ENCODE data around the gene PLPPR2. TPM values are rescaled to one million over a fixed set of nuclear protein-coding genes. Genes with fewer than 3 reads are reported as not detected.
"Not testable (repeated sequence)": the region's sequence is repeated elsewhere in the genome, so short reads cannot be mapped to it uniquely, and the experiment has no call there.

Gene PLPPR2
- total RNA-seq, 2 experiments from 2014 or later = 8.2 TPM

- no peak for ATAC-seq (ENCODE audit: poor library complexity)
- H3K9me3 Mint-ChIP-seq = no peaks in the 10 kb centered on the region
- CTCF ChIA-PET = no interaction called here
These were observed 46.7 kb downstream of the PLPPR2 start for GRCh38 chr19:11401808-11402543.

GRCh38 chr19:11404588-11405222 is 49.5 kb downstream of the PLPPR2 start:
- POLR2A ChIA-PET = no interaction called here
- no peak overlapping the region for H3K4me3 Mint-ChIP-seq
- no peak for TF ChIP-seq CTCF (IDR thresholded peaks at IDR 0.05)
- no peak overlapping the region for H3K27ac Mint-ChIP-seq
- Histone ChIP-seq H3K27me3 (ENCODE audit: control insufficient read depth in 1 of 2, insufficient read depth in 2 of 2, low read length in 2 of 2) (peaks cover 5 to 9% of the 10 kb centered on the region in 2 experiments), H3K4me3 (ENCODE audit: low read length) (no peak overlapping the region), H3K9me3 (ENCODE audit: control insufficient read depth in 1 of 2, insufficient read depth in 1 of 2, low read length in 2 of 2) (peaks cover 0 to 4% of the 10 kb centered on the region in 2 experiments), H3K27ac (ENCODE audit: low read depth in 1 of 2, low read length in 2 of 2) (no peak overlapping the region), H3K4me1 (ENCODE audit: insufficient read depth, low read length) (peaks cover 6% of the 10 kb centered on the region), H3K36me3 (ENCODE audit: insufficient read depth, low read length) (no peaks in the 10 kb centered on the region)
- H3K9me3 Mint-ChIP-seq = no peaks in the 10 kb centered on the region
- intact Hi-C loops (cut with DNase I, micrococcal nuclease) = no loop called here
- peaks cover 28% of the 10 kb centered on the region for H3K27me3 Mint-ChIP-seq
- no peaks in the 10 kb centered on the region for H3K4me1 Mint-ChIP-seq (ENCODE audit: low read depth)
- DNase-seq (no peak), ATAC-seq (ENCODE audit: poor library complexity) (no peak)
- no peaks in the 10 kb centered on the region for H3K36me3 Mint-ChIP-seq (ENCODE audit: low read depth)
- CTCF ChIA-PET = no interaction called here

More at GRCh38 chr19:11401808-11402543, 46.7 kb downstream of the PLPPR2 start:
- no peaks in the 10 kb centered on the region for H3K36me3 Mint-ChIP-seq (ENCODE audit: low read depth)
- H3K4me1 ChIP-seq (ENCODE audit: insufficient read depth, low read length) = peaks cover 6% of the 10 kb centered on the region
- intact Hi-C loops (cut with DNase I, micrococcal nuclease) = no loop called here
- TF ChIP-seq CTCF (IDR thresholded peaks at IDR 0.05) = no peak
- H3K4me3 Mint-ChIP-seq = no peak overlapping the region
- H3K27me3 ChIP-seq (ENCODE audit: control insufficient read depth in 1 of 2, insufficient read depth in 2 of 2, low read length in 2 of 2) = peaks cover 4 to 5% of the 10 kb centered on the region in 2 experiments
- no peaks in the 10 kb centered on the region for H3K36me3 ChIP-seq (ENCODE audit: insufficient read depth, low read length)
- no peaks in the 10 kb centered on the region for H3K4me1 Mint-ChIP-seq (ENCODE audit: low read depth)
- POLR2A ChIA-PET = no interaction called here
- no peak overlapping the region for H3K27ac Mint-ChIP-seq
- no peak overlapping the region for H3K4me3 ChIP-seq (ENCODE audit: low read length)
- peaks cover 19% of the 10 kb centered on the region for H3K27me3 Mint-ChIP-seq
- H3K27ac ChIP-seq (ENCODE audit: low read depth in 1 of 2, low read length in 2 of 2) = no peak overlapping the region
- no peak for DNase-seq
- peaks cover 0 to 4% of the 10 kb centered on the region in 2 experiments for H3K9me3 ChIP-seq (ENCODE audit: control insufficient read depth in 1 of 2, insufficient read depth in 1 of 2, low read length in 2 of 2)

GRCh38 chr19:11405846-11406643 is 50.8 kb downstream of the PLPPR2 start:
- H3K27ac Mint-ChIP-seq = no peak overlapping the region
- peak; percentile 66 for ATAC-seq (ENCODE audit: poor library complexity)
- H3K36me3 Mint-ChIP-seq (ENCODE audit: low read depth) = no peaks in the 10 kb centered on the region
- Histone ChIP-seq H3K9me3 (ENCODE audit: control insufficient read depth in 1 of 2, insufficient read depth in 1 of 2, low read length in 2 of 2) (peaks cover 0 to 4% of the 10 kb centered on the region in 2 experiments), H3K36me3 (ENCODE audit: insufficient read depth, low read length) (no peaks in the 10 kb centered on the region), H3K27me3 (ENCODE audit: control insufficient read depth in 1 of 2, insufficient read depth in 2 of 2, low read length in 2 of 2) (peaks cover 5 to 9% of the 10 kb centered on the region in 2 experiments), H3K4me3 (ENCODE audit: low read length) (no peak overlapping the region), H3K27ac (ENCODE audit: low read depth in 1 of 2, low read length in 2 of 2) (no peak overlapping the region), H3K4me1 (ENCODE audit: insufficient read depth, low read length) (peaks cover 6% of the 10 kb centered on the region)
- no peak overlapping the region for H3K4me3 Mint-ChIP-seq
- no peaks in the 10 kb centered on the region for H3K9me3 Mint-ChIP-seq
- peaks cover 32% of the 10 kb centered on the region for H3K27me3 Mint-ChIP-seq
- ChIA-PET CTCF (interaction anchor here (2.9 kb wide), 1 partner anchor 25 kb away, joined by 17 read pairs; no protein-coding TSS in a partner anchor), POLR2A (interaction anchor here (2.3 kb wide), 1 partner anchor 31 kb away, joined by 12 read pairs; no protein-coding TSS in a partner anchor)
- no peak for TF ChIP-seq CTCF (IDR thresholded peaks at IDR 0.05)
- DNase-seq = peak in 7 of 14 experiments; percentile 17 to 59 (median 43)
- intact Hi-C loops (cut with DNase I, micrococcal nuclease) = loop anchor here in 1 of 2 experiments (2.0 kb wide), 1 partner anchor 23 kb away; no protein-coding TSS in a partner anchor
- H3K4me1 Mint-ChIP-seq (ENCODE audit: low read depth) = no peaks in the 10 kb centered on the region

- not testable (repeated sequence) for H3K4me1 Mint-ChIP-seq (ENCODE audit: low read depth); H3K9me3 Mint-ChIP-seq; H3K27ac Mint-ChIP-seq; H3K36me3 Mint-ChIP-seq (ENCODE audit: low read depth); H3K27me3 ChIP-seq (ENCODE audit: control insufficient read depth in 1 of 2, insufficient read depth in 2 of 2, low read length in 2 of 2); H3K9me3 ChIP-seq (ENCODE audit: control insufficient read depth in 1 of 2, insufficient read depth in 1 of 2, low read length in 2 of 2); DNase-seq; H3K27ac ChIP-seq (ENCODE audit: low read depth in 1 of 2, low read length in 2 of 2); H3K4me1 ChIP-seq (ENCODE audit: insufficient read depth, low read length); H3K4me3 Mint-ChIP-seq; H3K4me3 ChIP-seq (ENCODE audit: low read length); ATAC-seq (ENCODE audit: poor library complexity); H3K36me3 ChIP-seq (ENCODE audit: insufficient read depth, low read length)
- H3K27me3 Mint-ChIP-seq = peaks cover 35% of the 10 kb centered on the region
- intact Hi-C loops (cut with DNase I, micrococcal nuclease) = loop anchor here in 1 of 2 experiments (2.0 kb wide), 1 partner anchor 24 kb away; no protein-coding TSS in a partner anchor
- POLR2A ChIA-PET = interaction anchor here (2.3 kb wide), 1 partner anchor 32 kb away, joined by 12 read pairs; no protein-coding TSS in a partner anchor
- CTCF ChIA-PET = interaction anchor here (2.9 kb wide), 1 partner anchor 26 kb away, joined by 17 read pairs; no protein-coding TSS in a partner anchor
These were observed 51.5 kb downstream of the PLPPR2 start for GRCh38 chr19:11406703-11407236.
